ENCODE measurements around the gene FAM234B. TPM values are rescaled to one million over a fixed set of nuclear protein-coding genes. Genes with fewer than 3 reads are reported as not detected.
A peak's percentile ranks its signal among the peaks of the same experiment; 100 is the strongest.
"Not testable (repeated sequence)": the region's sequence is repeated elsewhere in the genome, so short reads cannot be mapped to it uniquely, and the experiment has no call there.

FAM234B gene
- total RNA-seq, 4 donors from 2014 or later = 15.7 to 23.2 (median 19.3) TPM

- no peak for DNase-seq
- Histone ChIP-seq H3K27ac (peak overlapping the region in 1 of 3 donors; percentile 59), H3K9me3 (no peaks in the 10 kb centered on the region), H3K36me3 (no peaks in the 10 kb centered on the region), H3K4me1 (peaks cover 15 to 19% of the 10 kb centered on the region in 2 donors), H3K4me3 (replicated peaks in 1 of 3) (no peak overlapping the region), H3K27me3 (no peaks in the 10 kb centered on the region)
- no peak for TF ChIP-seq POLR2A (IDR thresholded peaks at IDR 0.05)
- no peak for TF ChIP-seq CTCF (IDR thresholded peaks at IDR 0.05)
- 75 to 83% methylated on average over 2 of the region's 2 CpGs for WGBS, 2 donors
- intact Hi-C loops (cut with DNase I) = loop anchor here (10.0 kb wide), 1 partner anchor 48 kb away; no protein-coding TSS in a partner anchor
These were observed 38.7 kb downstream of the FAM234B start for GRCh38 chr12:13082861-13083260.

- H3K9me3 ChIP-seq; H3K36me3 ChIP-seq; H3K27ac ChIP-seq; DNase-seq; H3K27me3 ChIP-seq; H3K4me3 ChIP-seq (replicated peaks in 1 of 3): not testable (repeated sequence)
- peaks cover 15 to 19% of the 10 kb centered on the region in 2 donors for H3K4me1 ChIP-seq
- intact Hi-C loops (cut with DNase I) = loop anchor here (10.0 kb wide), 1 partner anchor 49 kb away; no protein-coding TSS in a partner anchor
- WGBS, 2 donors = 98 to 99% methylated on average over 5 of the region's 5 CpGs
These were observed 39.5 kb downstream of the FAM234B start for GRCh38 chr12:13083638-13084037.

GRCh38 chr12:13084898-13085640 lies 40.9 kb downstream of the FAM234B start:
- Histone ChIP-seq H3K27me3 (no peaks in the 10 kb centered on the region), H3K36me3 (no peaks in the 10 kb centered on the region), H3K27ac (no peak overlapping the region), H3K9me3 (no peaks in the 10 kb centered on the region), H3K4me1 (peaks cover 15 to 19% of the 10 kb centered on the region in 2 donors), H3K4me3 (replicated peaks in 1 of 3) (no peak overlapping the region)
- no peak for TF ChIP-seq POLR2A (IDR thresholded peaks at IDR 0.05)
- TF ChIP-seq CTCF (IDR thresholded peaks at IDR 0.05) = no peak
- WGBS, 2 donors = 94 to 99% methylated on average over 11 of the region's 11 CpGs
- intact Hi-C loops (cut with DNase I) = loop anchor here (10.0 kb wide), 1 partner anchor 50 kb away; no protein-coding TSS in a partner anchor
- no peak for DNase-seq

- DNase-seq = no peak
- no peaks in the 10 kb centered on the region for H3K9me3 ChIP-seq
- H3K27ac ChIP-seq = no peak overlapping the region
- intact Hi-C loops (cut with DNase I) = loop anchor here (10.0 kb wide), 1 partner anchor 51 kb away; no protein-coding TSS in a partner anchor
- no peaks in the 10 kb centered on the region for H3K27me3 ChIP-seq
- WGBS, 2 donors = 59 to 60% methylated on average over 7 of the region's 7 CpGs
- TF ChIP-seq CTCF (IDR thresholded peaks at IDR 0.05) (no peak), POLR2A (IDR thresholded peaks at IDR 0.05) (no peak)
- H3K4me3 ChIP-seq (replicated peaks in 1 of 3) = no peak overlapping the region
- H3K36me3 ChIP-seq = no peaks in the 10 kb centered on the region
- H3K4me1 ChIP-seq = peaks cover 15 to 19% of the 10 kb centered on the region in 2 donors
These were observed 41.9 kb downstream of the FAM234B start for GRCh38 chr12:13085968-13086686.

GRCh38 chr12:13087766-13088165 lies 43.6 kb downstream of the FAM234B start:
- Histone ChIP-seq H3K4me1 (peaks cover 4 to 9% of the 10 kb centered on the region in 2 donors), H3K27ac (no peak overlapping the region), H3K4me3 (replicated peaks in 1 of 3) (no peak overlapping the region), H3K36me3 (no peaks in the 10 kb centered on the region), H3K9me3 (no peaks in the 10 kb centered on the region), H3K27me3 (no peaks in the 10 kb centered on the region)
- WGBS, 2 donors = 82 to 85% methylated on average over 5 of the region's 5 CpGs
- TF ChIP-seq POLR2A (IDR thresholded peaks at IDR 0.05) (no peak), CTCF (IDR thresholded peaks at IDR 0.05) (no peak)
- intact Hi-C loops (cut with DNase I) = loop anchor here (10.0 kb wide), 1 partner anchor 53 kb away; no protein-coding TSS in a partner anchor
- DNase-seq = no peak
